Dermis microvascular lymphatic vessel endothelial cell (primary cell): ENCODE results near the gene CHAT. TPM values are rescaled to one million over a fixed set of nuclear protein-coding genes. Genes with fewer than 3 reads are reported as not detected.

Experiments used
- DNase-seq, 2 donors: peaks; one replicate each; pipeline versions ENCODE4 v3.0.0 to v3.0.0-alpha.2; 2010; ENCODE audit warnings: low read depth in 2 of 2
- total RNA-seq: library from RNA; depleted of rRNA; stranded (reverse); fragments of >200 nt; gene quantifications from 2 replicates; pipeline ENCODE4 v1.2.1, GENCODE V29; 2014

The CHAT gene
- total RNA-seq, 1 donor from 2014 or later: not detected

- no peak for DNase-seq
These were observed 1.2 kb upstream of the CHAT start for GRCh38 chr10:49612513-49613164.

GRCh38 chr10:49613165-49613881, 514 bp upstream of the CHAT start:
- DNase-seq: no peak

GRCh38 chr10:49614242-49615198, 683 bp downstream of the CHAT start:
- no peak for DNase-seq

- no peak for DNase-seq
These were observed 1.4 kb downstream of the CHAT start for GRCh38 chr10:49615213-49615612.

- DNase-seq: no peak
These were observed 1.9 kb downstream of the CHAT start for GRCh38 chr10:49615721-49616120.

- no peak for DNase-seq
These were observed 2.7 kb downstream of the CHAT start for GRCh38 chr10:49616421-49617101.

GRCh38 chr10:49617121-49618020, 3.5 kb downstream of the CHAT start:
- DNase-seq: no peak

- DNase-seq: no peak
These were observed 5.0 kb downstream of the CHAT start for GRCh38 chr10:49618821-49619220.

- no peak for DNase-seq
These were observed 5.8 kb downstream of the CHAT start for GRCh38 chr10:49619613-49620012.

- no peak for DNase-seq
These were observed 6.5 kb downstream of the CHAT start for GRCh38 chr10:49620286-49620810.

GRCh38 chr10:49620841-49621378, 7.1 kb downstream of the CHAT start:
- no peak for DNase-seq

GRCh38 chr10:49621561-49621960, 7.7 kb downstream of the CHAT start:
- no peak for DNase-seq

GRCh38 chr10:49622426-49623425, 8.9 kb downstream of the CHAT start:
- DNase-seq: no peak

- no peak for DNase-seq
These were observed 10.8 kb downstream of the CHAT start for GRCh38 chr10:49624629-49625028.

GRCh38 chr10:49625411-49625810, 11.6 kb downstream of the CHAT start:
- DNase-seq: no peak

- DNase-seq: no peak
These were observed 13.2 kb downstream of the CHAT start for GRCh38 chr10:49627038-49627437.

GRCh38 chr10:49627644-49628247, 13.9 kb downstream of the CHAT start:
- DNase-seq: no peak

GRCh38 chr10:49628599-49628998, 14.8 kb downstream of the CHAT start:
- no peak for DNase-seq
